ENCODE data around the gene PEX5L.

The PEX5L gene

DNA sequence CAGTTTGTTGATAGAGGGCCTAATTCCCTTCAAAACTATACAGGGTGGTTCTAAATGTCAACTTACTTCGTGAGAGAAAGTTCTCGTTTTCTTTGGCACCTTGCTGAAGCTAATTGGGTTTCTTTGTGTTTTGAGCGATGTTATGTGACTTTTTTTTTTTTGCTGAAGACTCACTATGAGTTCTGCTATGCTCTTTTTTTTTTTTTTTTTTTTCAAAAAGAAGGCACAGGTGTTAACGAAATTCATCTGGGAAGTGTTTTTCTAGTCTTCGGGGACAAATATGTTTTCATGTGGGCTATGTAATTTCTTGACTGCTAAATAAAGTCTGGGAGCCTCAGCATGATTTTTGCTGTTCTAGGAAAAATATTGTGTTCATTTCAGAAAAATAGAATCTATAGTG, 81.5 kb downstream of the PEX5L start:
- DNase-seq: no peak

GRCh38 chr3:179953993-179954870, 82.5 kb downstream of the PEX5L start:
- no peak for DNase-seq

GRCh38 chr3:179950840-179951239, 85.9 kb downstream of the PEX5L start:
- no peak for DNase-seq

DNA sequence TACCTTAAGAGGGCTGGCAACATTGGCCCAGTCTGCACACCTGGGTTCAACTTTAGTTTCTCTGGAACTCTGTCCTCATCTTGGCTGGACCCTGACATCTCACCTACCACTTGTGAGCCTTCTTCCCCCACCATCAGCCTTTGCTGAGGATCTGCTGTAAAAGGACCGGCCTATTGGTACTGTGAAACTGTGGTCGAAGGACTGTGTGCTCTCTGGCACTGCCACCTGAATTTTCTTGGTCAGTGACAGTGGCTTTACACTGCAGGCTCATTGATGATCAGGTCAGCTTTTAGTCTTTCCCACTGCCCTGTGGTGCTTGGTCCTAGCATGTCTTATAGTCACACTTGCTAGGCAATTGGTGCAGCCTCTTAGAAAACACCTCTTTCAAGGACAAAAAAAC, 86.9 kb downstream of the PEX5L start:
- DNase-seq: peak; percentile 47

DNA sequence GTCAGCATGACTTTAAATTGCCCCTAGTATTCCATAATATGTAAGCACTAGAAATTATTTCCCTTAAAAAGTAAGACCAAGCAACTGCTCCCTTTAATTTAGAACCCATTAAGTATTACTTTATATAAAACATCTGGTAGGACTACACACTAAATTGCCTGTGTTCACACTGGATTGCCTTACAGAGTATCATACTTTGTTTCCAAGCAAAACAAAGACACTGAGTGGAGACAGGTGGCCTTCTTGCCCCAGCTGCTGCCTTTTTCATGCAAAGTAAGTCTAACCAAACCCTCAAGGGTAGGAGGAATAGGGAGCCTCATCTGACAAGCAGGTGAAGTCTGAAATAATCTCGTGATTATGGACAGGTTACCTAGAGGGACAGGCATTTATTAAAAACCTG, 87.3 kb downstream of the PEX5L start:
- peak; percentile 82 for DNase-seq

DNA sequence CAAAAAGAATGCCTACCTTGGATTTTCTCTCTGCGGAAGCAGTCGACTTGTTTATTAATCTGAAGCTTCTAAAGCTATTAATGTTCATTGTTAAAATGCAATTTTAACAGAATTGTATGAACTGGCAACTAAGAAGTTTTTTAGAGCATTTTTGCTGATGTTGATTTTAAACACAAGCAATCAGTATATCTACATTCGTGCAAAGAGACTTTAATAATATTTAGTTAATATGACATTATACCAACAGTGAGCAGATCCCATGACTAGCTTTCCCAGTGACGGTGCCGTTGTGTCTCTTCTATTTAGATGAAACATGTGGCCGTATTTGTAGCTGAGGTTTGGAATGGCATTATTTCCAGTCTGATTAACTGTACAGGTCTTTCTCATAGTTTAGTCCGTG, 88.0 kb downstream of the PEX5L start:
- DNase-seq: peak; percentile 27

DNA sequence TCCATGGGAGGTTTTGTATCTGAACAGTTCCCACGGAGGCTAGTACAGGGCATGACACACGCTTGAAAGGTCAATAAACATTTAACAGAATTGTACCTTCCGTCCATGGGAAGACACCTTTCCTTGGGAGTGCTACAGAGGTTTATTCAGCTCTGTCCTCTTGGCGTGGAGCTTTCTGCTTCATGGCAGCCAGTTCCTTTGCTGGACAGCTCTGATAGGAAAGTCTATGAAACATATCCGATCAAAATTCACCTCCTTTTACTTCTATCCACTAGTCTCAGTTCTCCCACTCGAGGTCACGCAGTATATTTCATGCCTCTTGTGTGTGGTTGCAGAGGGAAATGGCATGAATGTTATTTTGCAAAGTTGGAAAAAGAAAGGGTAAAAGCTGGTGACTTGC, 91.2 kb downstream of the PEX5L start:
- DNase-seq: no peak

GRCh38 chr3:179943117-179943880, 93.4 kb downstream of the PEX5L start:
- DNase-seq: peak; percentile 56

GRCh38 chr3:179942553-179943075, 94.1 kb downstream of the PEX5L start:
- no peak for DNase-seq

GRCh38 chr3:179935710-179936109, 101.0 kb downstream of the PEX5L start:
- DNase-seq: no peak

DNA sequence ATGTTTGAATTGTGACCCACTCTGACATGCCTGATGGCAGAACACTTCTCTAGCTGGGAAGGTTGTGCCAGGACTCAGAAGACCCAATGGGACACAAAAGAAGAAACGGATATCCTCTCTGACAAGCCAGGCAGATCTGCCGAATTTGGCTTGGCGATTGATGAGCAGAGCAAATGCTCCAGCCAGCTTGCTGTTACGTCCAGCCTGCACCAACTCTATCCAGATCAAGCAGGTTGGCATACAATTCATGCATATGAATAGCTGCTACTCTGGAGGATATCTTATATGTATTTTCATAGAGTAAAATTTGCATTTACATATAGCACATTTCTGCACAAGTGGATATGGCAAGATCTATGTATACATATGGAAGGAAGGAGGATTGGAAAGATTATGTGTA, 102.8 kb downstream of the PEX5L start:
- peak; percentile 57 for DNase-seq

- DNase-seq: peak; percentile 63
Measured at GRCh38 chr3:179933080-179933479, 103.7 kb downstream of the PEX5L start.

DNA sequence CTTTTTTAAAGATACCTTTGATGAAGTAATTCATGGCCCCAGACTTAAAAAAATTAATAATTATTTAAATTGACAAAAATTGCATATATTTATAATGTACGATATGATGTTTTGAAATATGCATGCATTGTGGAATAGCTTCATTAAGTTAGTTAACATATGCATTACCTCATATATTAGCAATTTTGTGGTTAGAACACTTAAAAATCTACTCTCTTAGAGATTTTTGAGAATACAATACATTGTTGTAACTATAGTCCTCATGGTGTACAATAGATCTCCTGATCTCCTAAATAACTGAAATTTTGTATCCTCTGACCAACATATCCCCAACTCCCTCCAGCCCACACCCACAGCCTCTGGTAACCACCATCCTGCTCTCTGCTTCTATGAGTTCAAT, 104.1 kb downstream of the PEX5L start:
- DNase-seq: no peak

GRCh38 chr3:179929091-179929529, 107.6 kb downstream of the PEX5L start:
- peak; percentile 99 for DNase-seq

GRCh38 chr3:179927191-179927590, 109.5 kb downstream of the PEX5L start:
- peak; percentile 47 for DNase-seq

- DNase-seq: no peak
Measured at GRCh38 chr3:179921951-179922350, 114.8 kb downstream of the PEX5L start.

- no peak for DNase-seq
Measured at GRCh38 chr3:179921500-179921899, 115.2 kb downstream of the PEX5L start.

DNA sequence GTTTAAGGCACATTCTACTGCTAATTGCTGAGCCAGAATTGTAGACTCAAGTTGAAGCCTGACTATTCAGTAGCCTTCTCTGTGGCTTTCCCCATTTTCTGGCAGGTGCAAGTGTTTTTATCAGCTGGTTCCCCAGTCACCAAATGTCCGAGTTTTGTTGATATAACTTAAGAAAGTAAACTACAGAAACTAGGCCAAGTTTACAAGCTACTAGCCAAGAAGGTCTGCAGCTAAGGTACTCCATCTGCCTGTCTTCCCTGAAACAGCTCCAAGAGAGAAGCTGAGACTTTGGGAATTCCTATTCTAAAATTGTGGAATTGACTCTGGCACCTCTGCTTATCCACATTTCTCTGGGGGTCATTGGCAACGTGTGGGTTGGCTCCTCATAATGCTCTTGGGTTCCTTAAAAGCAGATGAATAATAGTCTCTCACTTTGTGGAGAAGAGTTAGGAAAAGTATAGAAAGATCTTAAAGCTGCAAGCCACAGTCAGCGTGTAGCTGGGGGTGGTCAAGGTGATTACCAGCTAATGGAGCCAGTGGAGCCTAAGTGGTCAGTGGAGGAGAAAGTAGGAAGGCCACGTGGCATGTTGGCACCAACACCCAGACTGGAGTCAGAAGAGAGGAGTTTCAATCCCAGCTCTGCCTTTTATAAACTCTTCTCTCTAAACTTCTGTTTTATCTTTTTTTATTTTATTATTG, 128.8 kb downstream of the PEX5L start:
- no peak for DNase-seq

DNA sequence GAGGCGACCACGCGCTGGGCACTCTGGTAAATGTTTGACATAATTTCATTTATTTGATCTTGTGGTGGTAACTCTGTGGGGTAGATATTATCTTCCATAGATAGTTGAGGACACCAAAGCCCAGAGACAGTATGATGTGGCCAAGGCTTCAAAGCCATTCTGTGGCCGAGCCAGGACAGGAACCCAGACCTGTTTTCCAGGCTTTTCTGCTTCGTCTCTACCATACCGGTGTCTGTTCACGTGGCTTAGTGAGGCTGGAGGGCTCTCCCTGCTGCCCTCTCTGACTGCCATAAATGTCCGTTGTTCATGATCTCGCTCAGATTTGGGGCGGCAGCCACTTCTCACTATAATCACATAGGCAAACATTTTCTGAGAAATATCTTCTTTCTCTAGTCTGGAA, 134.7 kb downstream of the PEX5L start:
- DNase-seq: peak; percentile 30

GRCh38 chr3:179898024-179898423, 138.7 kb downstream of the PEX5L start:
- peak; percentile 94 for DNase-seq

- DNase-seq: no peak
Measured at GRCh38 chr3:179897231-179897630, 139.5 kb downstream of the PEX5L start.

- no peak for DNase-seq
Measured at GRCh38 chr3:179896507-179896906, 140.2 kb downstream of the PEX5L start.

DNA sequence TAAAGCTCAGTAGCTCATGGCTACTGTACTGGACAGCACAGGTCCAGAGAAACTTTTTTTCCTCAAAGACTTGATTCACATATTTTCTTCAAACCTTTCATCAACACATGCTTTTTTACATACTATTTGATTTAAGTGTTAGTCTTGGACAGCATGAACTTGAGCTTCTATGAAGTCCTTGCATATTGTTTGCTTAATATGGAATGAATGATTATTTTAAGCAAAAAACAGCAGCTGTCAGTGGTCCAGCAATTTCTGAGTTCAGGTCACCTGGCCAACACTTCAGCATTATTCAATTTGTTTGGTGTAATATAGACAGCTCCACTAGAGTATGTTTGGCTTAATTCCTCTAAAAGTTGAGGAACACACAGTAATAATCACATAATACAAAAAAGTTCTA, 141.4 kb downstream of the PEX5L start:
- DNase-seq: no peak
